HepG2 (cell line): ENCODE measurements around the gene PIK3CB. TPM values are rescaled to one million over a fixed set of nuclear protein-coding genes. Genes with fewer than 3 reads are reported as not detected.

ENCODE experiments used
- ARNT2 ChIP-seq: sonication (generic); formaldehyde crosslinking; IDR thresholded peaks from 2 replicates; pipeline ENCODE4 v1.8.0; 2022; ENCODE audit warnings: mild to moderate bottlenecking, low read depth, missing genetic modification reagents, moderate library complexity
- CEBPB ChIP-seq: IDR thresholded peaks from 2 replicates; pipeline ENCODE4 v1.6.1; 2011; ENCODE audit warnings: low read depth, low read length, improper control_type of control experiment, borderline replicate concordance
- EED ChIP-seq: sonication (generic); formaldehyde crosslinking; IDR thresholded peaks from 2 replicates; pipeline ENCODE4 v1.5.0; 2020; ENCODE audit warnings: mild to moderate bottlenecking, missing genetic modification reagents
- GATA4 ChIP-seq: sonication (generic); IDR thresholded peaks from 2 replicates; pipeline ENCODE4 v1.6.1; 2016; ENCODE audit warnings: antibody characterized with exemption, low read depth, borderline replicate concordance
- GRHL1 ChIP-seq: sonication (generic); formaldehyde crosslinking; conservative IDR thresholded peaks from 2 replicates; pipeline ENCODE4 v1.8.0; 2022; ENCODE audit warnings: missing genetic modification reagents
- HMGA1 ChIP-seq: sonication (generic); formaldehyde crosslinking; conservative IDR thresholded peaks from 2 replicates; pipeline ENCODE4 v1.4.0; 2020; ENCODE audit warnings: missing genetic modification reagents
- MBD4 ChIP-seq: IDR thresholded peaks from 2 replicates; pipeline ENCODE4 v1.6.1; 2012; ENCODE audit warnings: low read length, inconsistent platforms, borderline replicate concordance
- MTERF4 ChIP-seq: sonication (generic); formaldehyde crosslinking; IDR thresholded peaks from 2 replicates; pipeline ENCODE4 v1.8.0; 2023; ENCODE audit warnings: mild to moderate bottlenecking, missing genetic modification reagents
- MYPOP ChIP-seq: sonication (generic); formaldehyde crosslinking; IDR thresholded peaks from 2 replicates; pipeline ENCODE4 v1.8.1; 2023; ENCODE audit warnings: mild to moderate bottlenecking, moderate library complexity, missing genetic modification reagents
- NPAS2 ChIP-seq: sonication (generic); formaldehyde crosslinking; IDR thresholded peaks from 2 replicates; pipeline ENCODE4 v1.8.0; 2022; ENCODE audit warnings: mild to moderate bottlenecking, missing genetic modification reagents, borderline replicate concordance
- NR2F6 ChIP-seq, 2 experiments: IDR thresholded peaks; 2 replicates each; pipeline ENCODE4 v1.6.1; 2016; ENCODE audit warnings: antibody characterized with exemption in 1 of 2, mild to moderate bottlenecking in 1 of 2
- PATZ1 ChIP-seq: sonication (generic); formaldehyde crosslinking; IDR thresholded peaks from 2 replicates; pipeline ENCODE4 v1.4.0; 2020; ENCODE audit warnings: missing genetic modification reagents
- RBFOX2 ChIP-seq: fragments of 200-400 bp; formaldehyde crosslinking; IDR thresholded peaks from 2 replicates; pipeline ENCODE4 v1.6.1; 2017; ENCODE audit warnings: low read depth, mild to moderate bottlenecking, low read length
- RCOR2 ChIP-seq: IDR thresholded peaks from 2 replicates; pipeline ENCODE4 v1.6.1; 2016; ENCODE audit warnings: missing biosample characterization, missing genetic modification reagents
- SOX13 ChIP-seq, 3 experiments: fragments of 450-650 bp in 1 of 3; sonication (generic) in 1 of 3; formaldehyde crosslinking in 1 of 3; IDR thresholded peaks in 2 of 3; conservative IDR thresholded peaks in 1 of 3; 2 replicates each; pipeline versions ENCODE4 v1.5.0 to v1.6.1; 2016 to 2020; ENCODE audit warnings: antibody characterized with exemption in 1 of 3, mild to moderate bottlenecking in 1 of 3, missing compliant biosample characterization in 1 of 3, missing genetic modification reagents in 1 of 3, moderate library complexity in 1 of 3
- SP140L ChIP-seq: sonication (generic); formaldehyde crosslinking; IDR thresholded peaks from 2 replicates; pipeline ENCODE4 v1.4.0; 2020; ENCODE audit warnings: missing genetic modification reagents, borderline replicate concordance
- XRCC5 ChIP-seq: fragments of 200-400 bp; formaldehyde crosslinking; optimal IDR thresholded peaks from 2 replicates; pipeline ENCODE3; 2017; ENCODE audit warnings: mild to moderate bottlenecking, low read length
- ZNF333 ChIP-seq: sonication (generic); formaldehyde crosslinking; IDR thresholded peaks from 2 replicates; pipeline ENCODE4 v1.4.0; 2020; ENCODE audit warnings: mild to moderate bottlenecking, missing genetic modification reagents, borderline replicate concordance
- ZNF549 ChIP-seq: sonication (generic); formaldehyde crosslinking; IDR thresholded peaks from 2 replicates; pipeline ENCODE4 v1.5.0; 2020; ENCODE audit warnings: missing genetic modification reagents
- ZNF550 ChIP-seq: sonication (generic); formaldehyde crosslinking; IDR thresholded peaks from 2 replicates; pipeline ENCODE4 v1.4.0; 2020; ENCODE audit warnings: mild to moderate bottlenecking, missing genetic modification reagents, borderline replicate concordance
- ZNF562 ChIP-seq: sonication (generic); formaldehyde crosslinking; IDR thresholded peaks from 2 replicates; pipeline ENCODE4 v1.8.0; 2022; ENCODE audit warnings: missing genetic modification reagents, borderline replicate concordance
- ZNF564 ChIP-seq: sonication (generic); formaldehyde crosslinking; IDR thresholded peaks from 2 replicates; pipeline ENCODE4 v1.8.1; 2023; ENCODE audit warnings: mild to moderate bottlenecking, missing genetic modification reagents
- ZSCAN30 ChIP-seq: sonication (generic); formaldehyde crosslinking; IDR thresholded peaks from 2 replicates; pipeline ENCODE4 v1.5.0; 2020; ENCODE audit warnings: mild to moderate bottlenecking, missing genetic modification reagents
- ZSCAN5A ChIP-seq: sonication (generic); formaldehyde crosslinking; IDR thresholded peaks from 2 replicates; pipeline ENCODE4 v1.8.0; 2022; ENCODE audit warnings: mild to moderate bottlenecking, missing genetic modification reagents, borderline replicate concordance
- polyA plus RNA-seq, 8 experiments: library from polyadenylated mRNA; depleted of rRNA in 3 of 8; stranded (reverse) in 7 of 8; unstranded in 1 of 8; fragments of >200 nt; fragmentation: Illumina TruSeq in 4 of 8; extraction: Trizol in 4 of 8; gene quantifications; 2 replicates each; pipeline versions ENCODE4 v1.2.1 to v1.2.3, GENCODE V29; 2011 to 2016; ENCODE audit warnings: low read depth in 4 of 8, missing spikeins in 1 of 8, mixed read lengths in 1 of 8; ENCODE audit not compliant: insufficient read depth in 1 of 8
- total RNA-seq, 5 experiments: library from RNA; depleted of rRNA; stranded (reverse); fragments of >200 nt; fragmentation: Illumina TruSeq; extraction: Trizol; gene quantifications; 2 replicates each; pipeline ENCODE4 v1.2.3, GENCODE V29; 2016; ENCODE audit warnings: low read depth in 1 of 5

Gene PIK3CB
- total and polyA plus RNA-seq, 2 of the 13 experiments (the other 11 are each of a cell fraction or from before 2014, with no cell fraction given) = 6.6 to 18.7 TPM

GRCh38 chr3:138786788-138787271 lies 47.9 kb downstream of the PIK3CB start (continued):
- no peak for TF ChIP-seq MTERF4 (CRISPR knock-in tag)
- no peak for TF ChIP-seq EED (CRISPR knock-in tag)
- no peak for TF ChIP-seq ZSCAN30
- TF ChIP-seq GATA4 = no peak
- TF ChIP-seq ZNF333 (CRISPR knock-in tag) = no peak
- no peak for TF ChIP-seq SP140L
- TF ChIP-seq ZNF562 (CRISPR knock-in tag) = no peak
- TF ChIP-seq ARNT2 (CRISPR knock-in tag) = no peak
- TF ChIP-seq NR2F6 (IDR thresholded peaks at IDR 0.05) = no peak
- peak; percentile 44 for TF ChIP-seq NR2F6 (CRISPR knock-in tag; IDR thresholded peaks at IDR 0.05)
- no peak for TF ChIP-seq NPAS2 (CRISPR knock-in tag)
- no peak for TF ChIP-seq SOX13 (IDR thresholded peaks at IDR 0.05)
- peak in 1 of 2 experiments; percentile 31; a peak in 1 of 4 replicates for TF ChIP-seq SOX13 (CRISPR knock-in tag; conservative IDR thresholded peaks at IDR 0.05 in 1 of 2, IDR thresholded peaks at IDR 0.05 in 1 of 2)
- TF ChIP-seq XRCC5 = no peak
- no peak for TF ChIP-seq ZSCAN5A (CRISPR knock-in tag)
- TF ChIP-seq PATZ1 (CRISPR knock-in tag) = no peak
- TF ChIP-seq ZNF550 (CRISPR knock-in tag) = no peak
- TF ChIP-seq HMGA1 = no peak
- no peak for TF ChIP-seq RBFOX2
- TF ChIP-seq GRHL1 (CRISPR knock-in tag) = no peak
- no peak for TF ChIP-seq ZNF549
- no peak for TF ChIP-seq MBD4
- no peak for TF ChIP-seq MYPOP (CRISPR knock-in tag)
- TF ChIP-seq ZNF564 = no peak
- no peak for TF ChIP-seq RCOR2 (CRISPR knock-in tag)
- TF ChIP-seq CEBPB = peak; percentile 56; the same call in 1 of the 2 replicates
